GM21723 (cell line): ENCODE results near the gene LRRC27.
"Not testable (repeated sequence)": the region's sequence is repeated elsewhere in the genome, so short reads cannot be mapped to it uniquely, and the experiment has no call there.

Source experiments
- ATAC-seq: cut with Tn5 transposase; IDR thresholded peaks from one replicate; pipeline ENCODE4 v1.9.1; 2021; ENCODE audit warnings: mild to moderate bottlenecking, moderate library complexity; ENCODE audit not compliant: unreplicated experiment

The LRRC27 gene

GRCh38 chr10:132313865-132314264 is 18.1 kb upstream of the LRRC27 start:
- no peak for ATAC-seq

GRCh38 chr10:132314336-132314735 is 17.7 kb upstream of the LRRC27 start:
- ATAC-seq, result no peak

- ATAC-seq, result not testable (repeated sequence)
These were observed 17.1 kb upstream of the LRRC27 start for GRCh38 chr10:132314881-132315280.

- ATAC-seq, result no peak
These were observed 15.9 kb upstream of the LRRC27 start for GRCh38 chr10:132316133-132316532.

GRCh38 chr10:132317477-132317876 is 14.5 kb upstream of the LRRC27 start:
- not testable (repeated sequence) for ATAC-seq

GRCh38 chr10:132319853-132320653 is 11.9 kb upstream of the LRRC27 start:
- peak; percentile 98 for ATAC-seq

- ATAC-seq, result peak; percentile 8
These were observed 11.1 kb upstream of the LRRC27 start for GRCh38 chr10:132320654-132321469.

- no peak for ATAC-seq
These were observed 10.3 kb upstream of the LRRC27 start for GRCh38 chr10:132321726-132322125.

GRCh38 chr10:132322586-132323048 is 9.4 kb upstream of the LRRC27 start:
- no peak for ATAC-seq

GRCh38 chr10:132324186-132324585 is 7.8 kb upstream of the LRRC27 start:
- no peak for ATAC-seq

- no peak for ATAC-seq
These were observed 5.6 kb upstream of the LRRC27 start for GRCh38 chr10:132326344-132326889.

- no peak for ATAC-seq
These were observed 5.1 kb upstream of the LRRC27 start for GRCh38 chr10:132326925-132327324.

GRCh38 chr10:132328106-132328505 is 3.9 kb upstream of the LRRC27 start:
- no peak for ATAC-seq

GRCh38 chr10:132328738-132329137 is 3.3 kb upstream of the LRRC27 start:
- no peak for ATAC-seq

- ATAC-seq, result no peak
These were observed 2.2 kb upstream of the LRRC27 start for GRCh38 chr10:132329565-132330485.

GRCh38 chr10:132330486-132330833 is 1.5 kb upstream of the LRRC27 start:
- no peak for ATAC-seq

GRCh38 chr10:132332433-132332754 is 401 bp downstream of the LRRC27 start:
- ATAC-seq, result peak; percentile 42

GRCh38 chr10:132333386-132333785 is 1.4 kb downstream of the LRRC27 start:
- ATAC-seq, result no peak

GRCh38 chr10:132334631-132335188 is 2.7 kb downstream of the LRRC27 start:
- no peak for ATAC-seq
